GM23338 (cell line): Measurements from ENCODE around the gene CLNK. TPM values are rescaled to one million over a fixed set of nuclear protein-coding genes. Genes with fewer than 3 reads are reported as not detected.
A peak's percentile ranks its signal among the peaks of the same experiment; 100 is the strongest.

Experiments
- ATAC-seq: fragments of 200-7000 bp; cut with Tn5 transposase; 3 replicates; pipeline ENCODE4 v1.9.1; 2020
- DNase-seq: peaks from one replicate; pipeline ENCODE4 v3.0.0-alpha.2; 2015; ENCODE audit warnings: low spot score
- H2AFZ ChIP-seq: fragments of 200-600 bp; sonication (generic); 2 replicates; pipeline ENCODE4 v1.8.0; 2016; ENCODE audit warnings: antibody characterized with exemption, mild to moderate bottlenecking, moderate library complexity
- H3F3A ChIP-seq: fragments of 200-600 bp; sonication (generic); replicated peaks from 2 replicates; pipeline ENCODE4 v1.8.0; 2017; ENCODE audit warnings: antibody characterized with exemption, mixed run types, low read depth
- H3K27ac ChIP-seq: fragments of 200-600 bp; sonication (generic); 2 replicates; pipeline ENCODE4 v1.6.1; 2016; ENCODE audit warnings: low read depth
- H3K27me3 ChIP-seq: fragments of 200-600 bp; sonication (generic); 2 replicates; pipeline ENCODE4 v1.8.0; 2016; ENCODE audit warnings: mild to moderate bottlenecking, mixed run types, moderate library complexity; ENCODE audit not compliant: insufficient read depth
- H3K36me3 ChIP-seq: fragments of 200-600 bp; sonication (generic); 2 replicates; pipeline ENCODE4 v1.8.0; 2016; ENCODE audit warnings: mild to moderate bottlenecking; ENCODE audit not compliant: insufficient read depth
- H3K4me1 ChIP-seq: fragments of 200-600 bp; sonication (generic); 2 replicates; pipeline ENCODE4 v1.8.0; 2016; ENCODE audit warnings: mild to moderate bottlenecking, moderate library complexity; ENCODE audit not compliant: insufficient read depth
- H3K4me2 ChIP-seq: fragments of 200-600 bp; sonication (generic); 2 replicates; pipeline ENCODE4 v1.7.1; 2017; ENCODE audit warnings: mixed run types
- H3K4me3 ChIP-seq: fragments of 200-600 bp; sonication (generic); 2 replicates; pipeline ENCODE4 v1.6.1; 2016; ENCODE audit warnings: mixed run types
- H3K79me2 ChIP-seq: fragments of 200-600 bp; sonication (generic); replicated peaks from 2 replicates; pipeline ENCODE4 v1.8.0; 2017; ENCODE audit warnings: mild to moderate bottlenecking; ENCODE audit not compliant: insufficient read depth
- H3K9me2 ChIP-seq: fragments of 200-600 bp; sonication (generic); 2 replicates; pipeline ENCODE4 v1.8.0; 2017; ENCODE audit not compliant: insufficient read depth
- H4K20me1 ChIP-seq: fragments of 200-600 bp; sonication (generic); replicated peaks from 2 replicates; pipeline ENCODE4 v1.8.0; 2017; ENCODE audit warnings: mild to moderate bottlenecking; ENCODE audit not compliant: insufficient read depth
- H3K27ac Mint-ChIP-seq: 2 replicates; pipeline ENCODE4 v1.8.0; 2020; ENCODE audit warnings: inconsistent platforms, mild to moderate bottlenecking, moderate library complexity, mixed read lengths
- H3K27me3 Mint-ChIP-seq: 3 replicates; pipeline ENCODE4 v1.8.0; 2022; ENCODE audit warnings: low read depth, mild to moderate bottlenecking, moderate library complexity, mixed read lengths, inconsistent platforms; ENCODE audit not compliant: insufficient read depth, poor library complexity
- H3K36me3 Mint-ChIP-seq: 3 replicates; pipeline ENCODE4 v1.8.0; 2021; ENCODE audit warnings: low read depth, mild to moderate bottlenecking, inconsistent platforms, moderate library complexity, mixed read lengths
- H3K4me1 Mint-ChIP-seq: 3 replicates; pipeline ENCODE4 v1.8.0; 2020; ENCODE audit warnings: mild to moderate bottlenecking, inconsistent platforms, mixed read lengths
- H3K4me3 Mint-ChIP-seq: 3 replicates; pipeline ENCODE4 v1.8.0; 2021; ENCODE audit warnings: moderate library complexity, mild to moderate bottlenecking, inconsistent platforms, mixed read lengths
- H3K9me3 Mint-ChIP-seq: 3 replicates; pipeline ENCODE4 v1.8.0; 2020; ENCODE audit warnings: moderate library complexity, mild to moderate bottlenecking, inconsistent platforms, mixed read lengths
- CREB1 ChIP-seq: fragments of 250-450 bp; sonication (Bioruptor Pico); IDR thresholded peaks from 2 replicates; pipeline ENCODE4 v1.5.0; 2020; ENCODE audit warnings: low read depth, mild to moderate bottlenecking, moderate library complexity
- ETS1 ChIP-seq: IDR thresholded peaks from 2 replicates; pipeline ENCODE4 v1.6.1; 2016; ENCODE audit warnings: antibody characterized with exemption
- EZH2 ChIP-seq: fragments of 200-600 bp; sonication (generic); IDR thresholded peaks from one replicate; pipeline ENCODE4 v1.8.0; 2017; ENCODE audit warnings: antibody characterized with exemption, mild to moderate bottlenecking, low read depth; ENCODE audit not compliant: unreplicated experiment
- JUNB ChIP-seq: IDR thresholded peaks from one replicate; pipeline ENCODE4 v1.6.1; 2016; ENCODE audit warnings: antibody characterized with exemption; ENCODE audit not compliant: unreplicated experiment
- NANOG ChIP-seq: IDR thresholded peaks from 2 replicates; pipeline ENCODE4 v1.6.1; 2016; ENCODE audit warnings: antibody characterized with exemption, borderline replicate concordance
- POLR2AphosphoS5 ChIP-seq: IDR thresholded peaks from 2 replicates; pipeline ENCODE4 v1.6.1; 2016; ENCODE audit warnings: antibody characterized with exemption, low read depth
- REST ChIP-seq: IDR thresholded peaks from one replicate; pipeline ENCODE4 v1.6.1; 2018; ENCODE audit warnings: antibody characterized with exemption; ENCODE audit not compliant: unreplicated experiment
- STAT1 ChIP-seq: IDR thresholded peaks from one replicate; pipeline ENCODE4 v1.6.1; 2016; ENCODE audit warnings: antibody characterized with exemption; ENCODE audit not compliant: unreplicated experiment
- ZNF114 ChIP-seq: fragments of 250-450 bp; sonication (Bioruptor Pico); IDR thresholded peaks from 2 replicates; pipeline ENCODE4 v1.5.0; 2020; ENCODE audit warnings: mild to moderate bottlenecking, moderate library complexity
- ZNF331 ChIP-seq: fragments of 250-450 bp; sonication (Bioruptor Pico); IDR thresholded peaks from 2 replicates; pipeline ENCODE4 v1.5.0; 2020; ENCODE audit warnings: low read depth, mild to moderate bottlenecking, moderate library complexity
- ZNF462 ChIP-seq: fragments of 250-450 bp; sonication (Bioruptor Pico); IDR thresholded peaks from 2 replicates; pipeline ENCODE4 v1.5.0; 2020; ENCODE audit warnings: mild to moderate bottlenecking, moderate library complexity
- polyA plus RNA-seq: library from polyadenylated mRNA; unstranded; fragments of >200 nt; fragmentation: Nextera tagmentation; extraction: Ambion mirVana; gene quantifications from 2 replicates; pipeline ENCODE4 v1.2.1, GENCODE V29; 2016
- total RNA-seq: library from RNA; depleted of rRNA; stranded (reverse); fragments of >200 nt; shearing (Covaris generic); gene quantifications from 2 replicates; pipeline ENCODE4 v1.2.3, GENCODE V29; 2014
- TF ChIP-seq, protein P1 (sequence below), 2 experiments: fragments of 200-600 bp in 1 of 2; sonication (generic) in 1 of 2; conservative IDR thresholded peaks; 2 replicates each; pipeline versions ENCODE4 v1.5.1 to v1.6.1; 2016 to 2017; ENCODE audit warnings: antibody characterized with exemption in 2 of 2, low read depth in 2 of 2, mild to moderate bottlenecking in 2 of 2, moderate library complexity in 1 of 2

Gene CLNK
- total and polyA plus RNA-seq, 2 experiments from 2014 or later = not detected

GRCh38 chr4:10672379-10672778 lies 12.2 kb downstream of the CLNK start (continued):
- TF ChIP-seq CREB1 (CRISPR knock-in tag) = no peak
- no peak for TF ChIP-seq STAT1
- TF ChIP-seq ZNF114 (CRISPR knock-in tag) = no peak
- TF ChIP-seq, protein P1, sequence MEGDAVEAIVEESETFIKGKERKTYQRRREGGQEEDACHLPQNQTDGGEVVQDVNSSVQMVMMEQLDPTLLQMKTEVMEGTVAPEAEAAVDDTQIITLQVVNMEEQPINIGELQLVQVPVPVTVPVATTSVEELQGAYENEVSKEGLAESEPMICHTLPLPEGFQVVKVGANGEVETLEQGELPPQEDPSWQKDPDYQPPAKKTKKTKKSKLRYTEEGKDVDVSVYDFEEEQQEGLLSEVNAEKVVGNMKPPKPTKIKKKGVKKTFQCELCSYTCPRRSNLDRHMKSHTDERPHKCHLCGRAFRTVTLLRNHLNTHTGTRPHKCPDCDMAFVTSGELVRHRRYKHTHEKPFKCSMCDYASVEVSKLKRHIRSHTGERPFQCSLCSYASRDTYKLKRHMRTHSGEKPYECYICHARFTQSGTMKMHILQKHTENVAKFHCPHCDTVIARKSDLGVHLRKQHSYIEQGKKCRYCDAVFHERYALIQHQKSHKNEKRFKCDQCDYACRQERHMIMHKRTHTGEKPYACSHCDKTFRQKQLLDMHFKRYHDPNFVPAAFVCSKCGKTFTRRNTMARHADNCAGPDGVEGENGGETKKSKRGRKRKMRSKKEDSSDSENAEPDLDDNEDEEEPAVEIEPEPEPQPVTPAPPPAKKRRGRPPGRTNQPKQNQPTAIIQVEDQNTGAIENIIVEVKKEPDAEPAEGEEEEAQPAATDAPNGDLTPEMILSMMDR (conservative IDR thresholded peaks at IDR 0.05; ENCODE audit: low read depth in 2 of 2) = no peak
- TF ChIP-seq ZNF331 (CRISPR knock-in tag) = no peak
- no peak for TF ChIP-seq EZH2
- no peak for TF ChIP-seq REST
- no peak for TF ChIP-seq JUNB
- no peak for TF ChIP-seq NANOG
- TF ChIP-seq POLR2AphosphoS5 = no peak

- H3K9me2 ChIP-seq = no peaks in the 10 kb centered on the region
- H3K9me3 Mint-ChIP-seq = no peaks in the 10 kb centered on the region
- H3K4me3 Mint-ChIP-seq = no peak overlapping the region
- H3K36me3 Mint-ChIP-seq = no peaks in the 10 kb centered on the region
- DNase-seq = no peak
- no peaks in the 10 kb centered on the region for H3K27me3 ChIP-seq
- H2AFZ ChIP-seq = peak overlapping the region; percentile 38; the same call in 1 of the 2 replicates
- H3K4me1 Mint-ChIP-seq = no peaks in the 10 kb centered on the region
- no peaks in the 10 kb centered on the region for H3F3A ChIP-seq
- no peak for ATAC-seq
- H3K4me1 ChIP-seq = no peaks in the 10 kb centered on the region
- no peak overlapping the region for H3K27ac Mint-ChIP-seq
- no peaks in the 10 kb centered on the region for H3K36me3 ChIP-seq
- H3K79me2 ChIP-seq = no peaks in the 10 kb centered on the region
- no peak overlapping the region for H3K4me2 ChIP-seq
- no peak overlapping the region for H3K4me3 ChIP-seq
- no peaks in the 10 kb centered on the region for H3K27me3 Mint-ChIP-seq
- no peaks in the 10 kb centered on the region for H4K20me1 ChIP-seq
- no peak overlapping the region for H3K27ac ChIP-seq
- TF ChIP-seq JUNB = no peak
- TF ChIP-seq EZH2 = no peak
- no peak for TF ChIP-seq ETS1
- TF ChIP-seq ZNF462 (CRISPR knock-in tag) = no peak
- no peak for TF ChIP-seq POLR2AphosphoS5
- no peak for TF ChIP-seq STAT1
Measured at GRCh38 chr4:10671799-10672198, 12.8 kb downstream of the CLNK start.
